T-helper 1 cell (primary cell): ENCODE results near the gene PRKCB.

Experiments used
- DNase-seq, 5 donors: peaks; one replicate each; pipeline ENCODE4 v3.0.0-alpha.2; 2012 to 2020

PRKCB gene

GRCh38 chr16:24257958-24258357, 422.2 kb downstream of the PRKCB start:
- DNase-seq: no peak

- no peak for DNase-seq
These were observed 423.0 kb downstream of the PRKCB start for GRCh38 chr16:24258791-24259190.

DNA sequence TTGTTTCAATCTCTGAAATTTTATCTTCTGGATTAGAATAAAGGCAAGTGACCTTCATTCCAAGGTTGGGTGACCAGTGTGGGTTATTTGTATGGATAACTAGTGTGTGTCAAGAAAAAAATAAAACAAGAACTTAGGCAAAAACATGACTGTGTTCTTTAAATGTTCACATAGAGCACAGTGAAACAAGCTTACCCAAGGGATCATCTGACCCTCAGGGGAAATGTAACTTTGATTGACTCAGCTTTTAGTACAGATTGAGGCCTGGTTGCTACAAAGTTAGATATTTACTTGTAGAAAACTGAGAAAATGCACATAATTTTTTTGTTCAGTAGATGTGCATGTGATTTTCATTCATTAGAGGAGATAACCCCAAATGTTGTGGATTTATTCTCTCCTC, 427.0 kb downstream of the PRKCB start:
- no peak for DNase-seq
